ENCODE data around the gene MAP6. TPM values are rescaled to one million over a fixed set of nuclear protein-coding genes. Genes with fewer than 3 reads are reported as not detected.

Gene MAP6
- total and polyA plus RNA-seq, 2 experiments from 2014 or later = 0.31 to 1.2 TPM

- no peak for TF ChIP-seq ZNF462 (CRISPR knock-in tag; IDR thresholded peaks at IDR 0.05)
- no peak for TF ChIP-seq ZNF331 (CRISPR knock-in tag; IDR thresholded peaks at IDR 0.05; ENCODE audit: low read depth)
- no peak for TF ChIP-seq STAT1 (IDR thresholded peaks at IDR 0.05; ENCODE audit: unreplicated experiment)
- TF ChIP-seq EZH2 (IDR thresholded peaks at IDR 0.05; ENCODE audit: low read depth, unreplicated experiment) = no peak
Measured at GRCh38 chr11:75659836-75660235, 9.0 kb downstream of the MAP6 start (continued).

GRCh38 chr11:75656044-75656727 lies 12.7 kb downstream of the MAP6 start:
- Histone ChIP-seq H3K36me3 (ENCODE audit: insufficient read depth) (no peaks in the 10 kb centered on the region), H3K79me2 (replicated peaks; ENCODE audit: insufficient read depth) (no peaks in the 10 kb centered on the region), H4K20me1 (replicated peaks; ENCODE audit: insufficient read depth) (no peaks in the 10 kb centered on the region), H3K4me1 (ENCODE audit: insufficient read depth) (peaks cover 5% of the 10 kb centered on the region), H3K4me3 (no peak overlapping the region), H3K27ac (ENCODE audit: low read depth) (no peak overlapping the region), H2AFZ (no peak overlapping the region), H3K27me3 (ENCODE audit: insufficient read depth) (no peaks in the 10 kb centered on the region), H3F3A (replicated peaks; ENCODE audit: low read depth) (no peaks in the 10 kb centered on the region), H3K4me2 (no peak overlapping the region), H3K9me2 (ENCODE audit: insufficient read depth) (no peaks in the 10 kb centered on the region)
- H3K27me3 Mint-ChIP-seq (ENCODE audit: insufficient read depth, low read depth, poor library complexity) = no peaks in the 10 kb centered on the region
- no peak for DNase-seq (ENCODE audit: low spot score)
- no peaks in the 10 kb centered on the region for H3K9me3 Mint-ChIP-seq
- peak; percentile 64 for ATAC-seq
- TF ChIP-seq, protein P1, sequence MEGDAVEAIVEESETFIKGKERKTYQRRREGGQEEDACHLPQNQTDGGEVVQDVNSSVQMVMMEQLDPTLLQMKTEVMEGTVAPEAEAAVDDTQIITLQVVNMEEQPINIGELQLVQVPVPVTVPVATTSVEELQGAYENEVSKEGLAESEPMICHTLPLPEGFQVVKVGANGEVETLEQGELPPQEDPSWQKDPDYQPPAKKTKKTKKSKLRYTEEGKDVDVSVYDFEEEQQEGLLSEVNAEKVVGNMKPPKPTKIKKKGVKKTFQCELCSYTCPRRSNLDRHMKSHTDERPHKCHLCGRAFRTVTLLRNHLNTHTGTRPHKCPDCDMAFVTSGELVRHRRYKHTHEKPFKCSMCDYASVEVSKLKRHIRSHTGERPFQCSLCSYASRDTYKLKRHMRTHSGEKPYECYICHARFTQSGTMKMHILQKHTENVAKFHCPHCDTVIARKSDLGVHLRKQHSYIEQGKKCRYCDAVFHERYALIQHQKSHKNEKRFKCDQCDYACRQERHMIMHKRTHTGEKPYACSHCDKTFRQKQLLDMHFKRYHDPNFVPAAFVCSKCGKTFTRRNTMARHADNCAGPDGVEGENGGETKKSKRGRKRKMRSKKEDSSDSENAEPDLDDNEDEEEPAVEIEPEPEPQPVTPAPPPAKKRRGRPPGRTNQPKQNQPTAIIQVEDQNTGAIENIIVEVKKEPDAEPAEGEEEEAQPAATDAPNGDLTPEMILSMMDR (conservative IDR thresholded peaks at IDR 0.05; ENCODE audit: low read depth in 2 of 2) = no peak
- TF ChIP-seq ZNF331 (CRISPR knock-in tag; IDR thresholded peaks at IDR 0.05; ENCODE audit: low read depth) = no peak
- no peak for TF ChIP-seq NANOG (IDR thresholded peaks at IDR 0.05; ENCODE audit: borderline replicate concordance)
- TF ChIP-seq POLR2AphosphoS5 (IDR thresholded peaks at IDR 0.05; ENCODE audit: low read depth) = no peak
- TF ChIP-seq ZNF114 (CRISPR knock-in tag; IDR thresholded peaks at IDR 0.05) = no peak
- TF ChIP-seq, protein P2, sequence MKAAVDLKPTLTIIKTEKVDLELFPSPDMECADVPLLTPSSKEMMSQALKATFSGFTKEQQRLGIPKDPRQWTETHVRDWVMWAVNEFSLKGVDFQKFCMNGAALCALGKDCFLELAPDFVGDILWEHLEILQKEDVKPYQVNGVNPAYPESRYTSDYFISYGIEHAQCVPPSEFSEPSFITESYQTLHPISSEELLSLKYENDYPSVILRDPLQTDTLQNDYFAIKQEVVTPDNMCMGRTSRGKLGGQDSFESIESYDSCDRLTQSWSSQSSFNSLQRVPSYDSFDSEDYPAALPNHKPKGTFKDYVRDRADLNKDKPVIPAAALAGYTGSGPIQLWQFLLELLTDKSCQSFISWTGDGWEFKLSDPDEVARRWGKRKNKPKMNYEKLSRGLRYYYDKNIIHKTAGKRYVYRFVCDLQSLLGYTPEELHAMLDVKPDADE (IDR thresholded peaks at IDR 0.05) = no peak
- no peak for TF ChIP-seq EZH2 (IDR thresholded peaks at IDR 0.05; ENCODE audit: low read depth, unreplicated experiment)
- TF ChIP-seq REST (IDR thresholded peaks at IDR 0.05; ENCODE audit: unreplicated experiment) = no peak
- no peak for TF ChIP-seq CREB1 (CRISPR knock-in tag; IDR thresholded peaks at IDR 0.05; ENCODE audit: low read depth)
- TF ChIP-seq JUNB (IDR thresholded peaks at IDR 0.05; ENCODE audit: unreplicated experiment) = no peak
- H3K27ac Mint-ChIP-seq = no peak overlapping the region
- no peaks in the 10 kb centered on the region for H3K36me3 Mint-ChIP-seq (ENCODE audit: low read depth)
- peaks cover 18% of the 10 kb centered on the region; the same call in 2 of the 3 replicates for H3K4me1 Mint-ChIP-seq
- H3K4me3 Mint-ChIP-seq = no peak overlapping the region
